ENCODE measurements around the gene PGA3. TPM values are rescaled to one million over a fixed set of nuclear protein-coding genes. Genes with fewer than 3 reads are reported as not detected.

Gene PGA3
- total RNA-seq, 2 experiments from 2014 or later: not detected

- TF ChIP-seq, protein P1, sequence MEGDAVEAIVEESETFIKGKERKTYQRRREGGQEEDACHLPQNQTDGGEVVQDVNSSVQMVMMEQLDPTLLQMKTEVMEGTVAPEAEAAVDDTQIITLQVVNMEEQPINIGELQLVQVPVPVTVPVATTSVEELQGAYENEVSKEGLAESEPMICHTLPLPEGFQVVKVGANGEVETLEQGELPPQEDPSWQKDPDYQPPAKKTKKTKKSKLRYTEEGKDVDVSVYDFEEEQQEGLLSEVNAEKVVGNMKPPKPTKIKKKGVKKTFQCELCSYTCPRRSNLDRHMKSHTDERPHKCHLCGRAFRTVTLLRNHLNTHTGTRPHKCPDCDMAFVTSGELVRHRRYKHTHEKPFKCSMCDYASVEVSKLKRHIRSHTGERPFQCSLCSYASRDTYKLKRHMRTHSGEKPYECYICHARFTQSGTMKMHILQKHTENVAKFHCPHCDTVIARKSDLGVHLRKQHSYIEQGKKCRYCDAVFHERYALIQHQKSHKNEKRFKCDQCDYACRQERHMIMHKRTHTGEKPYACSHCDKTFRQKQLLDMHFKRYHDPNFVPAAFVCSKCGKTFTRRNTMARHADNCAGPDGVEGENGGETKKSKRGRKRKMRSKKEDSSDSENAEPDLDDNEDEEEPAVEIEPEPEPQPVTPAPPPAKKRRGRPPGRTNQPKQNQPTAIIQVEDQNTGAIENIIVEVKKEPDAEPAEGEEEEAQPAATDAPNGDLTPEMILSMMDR (IDR thresholded peaks at IDR 0.05): no peak
- Mint-ChIP-seq H3K36me3 (ENCODE audit: low read depth) (no peaks in the 10 kb centered on the region), H3K27ac (no peak overlapping the region), H3K27me3 (no peaks in the 10 kb centered on the region), H3K4me3 (no peak overlapping the region), H3K9me3 (no peaks in the 10 kb centered on the region), H3K4me1 (ENCODE audit: low read depth) (peaks cover 23% of the 10 kb centered on the region)
- Histone ChIP-seq H3K9me3 (ENCODE audit: control insufficient read depth in 1 of 2, insufficient read depth in 1 of 2, low read length in 2 of 2) (peaks cover 0 to 8% of the 10 kb centered on the region in 2 experiments), H3K4me1 (ENCODE audit: insufficient read depth, low read length) (peaks cover 16% of the 10 kb centered on the region), H3K4me3 (ENCODE audit: low read length) (no peak overlapping the region), H3K36me3 (ENCODE audit: insufficient read depth, low read length) (no peaks in the 10 kb centered on the region), H3K27me3 (ENCODE audit: control insufficient read depth in 1 of 2, insufficient read depth in 2 of 2, low read length in 2 of 2) (no peaks in the 10 kb centered on the region), H3K27ac (ENCODE audit: low read depth in 1 of 2, low read length in 2 of 2) (no peak overlapping the region)
- DNase-seq: peak in 1 of 14 experiments; percentile 7
- intact Hi-C loops (cut with DNase I, micrococcal nuclease): no loop called here
- ChIA-PET CTCF (no interaction called here), POLR2A (no interaction called here)
- no peak for ATAC-seq (ENCODE audit: poor library complexity)
Observed at GRCh38 chr11:61173456-61173855, 29.9 kb upstream of the PGA3 start.

DNA sequence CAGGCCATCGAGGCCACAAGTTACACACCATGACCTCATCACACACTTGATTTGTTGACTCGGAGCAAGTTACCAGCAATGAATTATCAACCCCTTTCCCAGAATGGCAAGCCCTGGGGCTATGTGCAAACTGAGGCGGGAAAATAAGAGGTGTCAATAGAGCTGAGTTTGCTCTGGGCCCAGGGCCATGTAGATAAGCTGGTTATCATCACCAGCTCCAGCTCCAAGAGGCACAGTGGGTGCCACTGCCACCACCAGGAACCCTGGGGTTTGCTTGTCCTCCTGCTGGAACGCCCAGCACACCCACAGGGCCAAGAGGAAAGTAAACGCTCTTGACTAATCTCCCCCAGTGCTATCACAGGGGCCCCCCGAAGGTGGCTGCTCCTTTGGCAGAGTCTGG is 29.0 kb upstream of the PGA3 start:
- CTCF ChIA-PET: no interaction called here
- H3K27me3 Mint-ChIP-seq: no peaks in the 10 kb centered on the region
- DNase-seq: peak in 1 of 14 experiments; percentile 19

GRCh38 chr11:61174949-61175348 is 28.4 kb upstream of the PGA3 start:
- Histone ChIP-seq H3K4me1 (ENCODE audit: insufficient read depth, low read length) (peaks cover 13% of the 10 kb centered on the region), H3K36me3 (ENCODE audit: insufficient read depth, low read length) (no peaks in the 10 kb centered on the region), H3K9me3 (ENCODE audit: control insufficient read depth in 1 of 2, insufficient read depth in 1 of 2, low read length in 2 of 2) (peaks cover 0 to 8% of the 10 kb centered on the region in 2 experiments), H3K27ac (ENCODE audit: low read depth in 1 of 2, low read length in 2 of 2) (no peak overlapping the region), H3K27me3 (ENCODE audit: control insufficient read depth in 1 of 2, insufficient read depth in 2 of 2, low read length in 2 of 2) (no peaks in the 10 kb centered on the region), H3K4me3 (ENCODE audit: low read length) (no peak overlapping the region)
- H3K4me3 Mint-ChIP-seq: no peak overlapping the region
- H3K36me3 Mint-ChIP-seq (ENCODE audit: low read depth): no peaks in the 10 kb centered on the region
- H3K9me3 Mint-ChIP-seq: no peaks in the 10 kb centered on the region
- ATAC-seq (ENCODE audit: poor library complexity): no peak
- intact Hi-C loops (cut with DNase I, micrococcal nuclease): no loop called here
- POLR2A ChIA-PET: no interaction called here
- peaks cover 17% of the 10 kb centered on the region for H3K4me1 Mint-ChIP-seq (ENCODE audit: low read depth)
- no peak overlapping the region for H3K27ac Mint-ChIP-seq
- TF ChIP-seq, protein P1 (IDR thresholded peaks at IDR 0.05): no peak
- CTCF ChIA-PET: no interaction called here
- peak in 1 of 14 experiments; percentile 6 for DNase-seq
- H3K27me3 Mint-ChIP-seq: no peaks in the 10 kb centered on the region

More for the DNA sequence above, 29.0 kb upstream of the PGA3 start:
- Histone ChIP-seq H3K4me1 (ENCODE audit: insufficient read depth, low read length) (peaks cover 13% of the 10 kb centered on the region), H3K4me3 (ENCODE audit: low read length) (no peak overlapping the region), H3K36me3 (ENCODE audit: insufficient read depth, low read length) (no peaks in the 10 kb centered on the region), H3K27me3 (ENCODE audit: control insufficient read depth in 1 of 2, insufficient read depth in 2 of 2, low read length in 2 of 2) (no peaks in the 10 kb centered on the region), H3K9me3 (ENCODE audit: control insufficient read depth in 1 of 2, insufficient read depth in 1 of 2, low read length in 2 of 2) (peaks cover 0 to 8% of the 10 kb centered on the region in 2 experiments), H3K27ac (ENCODE audit: low read depth in 1 of 2, low read length in 2 of 2) (no peak overlapping the region)
- POLR2A ChIA-PET: no interaction called here
- peaks cover 17% of the 10 kb centered on the region for H3K4me1 Mint-ChIP-seq (ENCODE audit: low read depth)
- intact Hi-C loops (cut with DNase I, micrococcal nuclease): no loop called here
- no peak overlapping the region for H3K4me3 Mint-ChIP-seq
- TF ChIP-seq, protein P1 (IDR thresholded peaks at IDR 0.05): no peak
- no peak overlapping the region for H3K27ac Mint-ChIP-seq
- H3K36me3 Mint-ChIP-seq (ENCODE audit: low read depth): no peaks in the 10 kb centered on the region
- H3K9me3 Mint-ChIP-seq: no peaks in the 10 kb centered on the region
- no peak for ATAC-seq (ENCODE audit: poor library complexity)
